Right ventricle myocardium superior (tissue), 1 donor: ENCODE data around the gene MEF2A. TPM values are rescaled to one million over a fixed set of nuclear protein-coding genes. Genes with fewer than 3 reads are reported as not detected.

ENCODE experiments used
- total RNA-seq: library from RNA; stranded (reverse); fragmentation: NEBNext Ultra II Directional; extraction: Animal tissue kit (Norgen Biotek cat#: 25700); gene quantifications from one replicate; pipeline ENCODE4 v1.2.1, GENCODE V29; 2021
- donor health status: DM: no; HTN: yes; CAD: no; lungs with severe emphysema.

MEF2A gene
- total RNA-seq, 1 donor from 2014 or later, result 137 TPM

Other genes with a start within 250 kb of the MEF2A start
- gene LYSMD4, start 167.5 kb downstream of the MEF2A start, total RNA-seq, result 9.8 TPM